HEK293T (cell line): Measurements from ENCODE around the gene DRC1.

Source experiments
- CTCF ChIA-PET: fragments of 350-600 bp; formaldehyde crosslinking; extraction: SDS; loops from one replicate; lab custom pipeline; 2021; ENCODE audit warnings: antibody characterized with exemption, inconsistent platforms; lab: Yijun Ruan, JAX
- POLR2A ChIA-PET: fragments of 350-600 bp; formaldehyde crosslinking; extraction: SDS; loops from one replicate; lab custom pipeline; 2020; ENCODE audit warnings: antibody characterized with exemption, inconsistent platforms; lab: Yijun Ruan, JAX
- DNase-seq: peaks from one replicate; pipeline ENCODE4 v3.0.0; 2012; ENCODE audit warnings: mixed read lengths; ENCODE audit errors: extremely low spot score
- ARNT ChIP-seq: fragments of 450-650 bp; IDR thresholded peaks from 2 replicates; pipeline ENCODE4 v1.6.1; 2017; ENCODE audit warnings: mild to moderate bottlenecking
- BHLHE40 ChIP-seq: fragments of 450-650 bp; IDR thresholded peaks from 2 replicates; pipeline ENCODE4 v1.6.1; 2016; ENCODE audit warnings: mild to moderate bottlenecking, moderate library complexity, borderline replicate concordance
- CTBP1 ChIP-seq: fragments of 450-650 bp; IDR thresholded peaks from 2 replicates; pipeline ENCODE4 v1.6.1; 2016; ENCODE audit warnings: borderline replicate concordance
- ELF4 ChIP-seq: fragments of 450-650 bp; IDR thresholded peaks from 2 replicates; pipeline ENCODE4 v1.6.1; 2017; ENCODE audit warnings: antibody characterized with exemption
- FOXA1 ChIP-seq: fragments of 450-650 bp; IDR thresholded peaks from 2 replicates; pipeline ENCODE4 v1.6.1; 2016; ENCODE audit warnings: mild to moderate bottlenecking
- FOXK2 ChIP-seq: fragments of 450-650 bp; IDR thresholded peaks from 2 replicates; pipeline ENCODE4 v1.6.1; 2016; ENCODE audit warnings: mild to moderate bottlenecking
- FOXM1 ChIP-seq: fragments of 450-650 bp; IDR thresholded peaks from 2 replicates; pipeline ENCODE4 v1.6.1; 2017; ENCODE audit warnings: mild to moderate bottlenecking, borderline replicate concordance
- HDGF ChIP-seq: fragments of 450-650 bp; IDR thresholded peaks from 2 replicates; pipeline ENCODE4 v1.6.1; 2017; ENCODE audit warnings: antibody characterized with exemption, borderline replicate concordance
- L3MBTL2 ChIP-seq: fragments of 450-650 bp; conservative IDR thresholded peaks from 2 replicates; pipeline ENCODE4 v1.6.1; 2016; ENCODE audit warnings: mild to moderate bottlenecking
- LEF1 ChIP-seq: fragments of 450-650 bp; IDR thresholded peaks from 2 replicates; pipeline ENCODE4 v1.6.1; 2017; ENCODE audit warnings: mild to moderate bottlenecking, borderline replicate concordance
- NFRKB ChIP-seq: fragments of 450-650 bp; IDR thresholded peaks from 2 replicates; pipeline ENCODE4 v1.6.1; 2016; ENCODE audit warnings: mild to moderate bottlenecking, moderate library complexity
- SP1 ChIP-seq: fragments of 450-650 bp; IDR thresholded peaks from 2 replicates; pipeline ENCODE4 v1.6.1; 2017
- SUZ12 ChIP-seq: fragments of 450-650 bp; IDR thresholded peaks from 2 replicates; pipeline ENCODE4 v1.6.1; 2016; ENCODE audit warnings: mild to moderate bottlenecking
- TARDBP ChIP-seq: fragments of 450-650 bp; IDR thresholded peaks from 2 replicates; pipeline ENCODE4 v1.6.1; 2016
- ZNF384 ChIP-seq: fragments of 450-650 bp; IDR thresholded peaks from 2 replicates; pipeline ENCODE4 v1.6.1; 2016
- TF ChIP-seq, protein P1 (sequence below): fragments of 450-650 bp; IDR thresholded peaks from 2 replicates; pipeline ENCODE4 v1.6.1; 2016

The DRC1 gene

DNA sequence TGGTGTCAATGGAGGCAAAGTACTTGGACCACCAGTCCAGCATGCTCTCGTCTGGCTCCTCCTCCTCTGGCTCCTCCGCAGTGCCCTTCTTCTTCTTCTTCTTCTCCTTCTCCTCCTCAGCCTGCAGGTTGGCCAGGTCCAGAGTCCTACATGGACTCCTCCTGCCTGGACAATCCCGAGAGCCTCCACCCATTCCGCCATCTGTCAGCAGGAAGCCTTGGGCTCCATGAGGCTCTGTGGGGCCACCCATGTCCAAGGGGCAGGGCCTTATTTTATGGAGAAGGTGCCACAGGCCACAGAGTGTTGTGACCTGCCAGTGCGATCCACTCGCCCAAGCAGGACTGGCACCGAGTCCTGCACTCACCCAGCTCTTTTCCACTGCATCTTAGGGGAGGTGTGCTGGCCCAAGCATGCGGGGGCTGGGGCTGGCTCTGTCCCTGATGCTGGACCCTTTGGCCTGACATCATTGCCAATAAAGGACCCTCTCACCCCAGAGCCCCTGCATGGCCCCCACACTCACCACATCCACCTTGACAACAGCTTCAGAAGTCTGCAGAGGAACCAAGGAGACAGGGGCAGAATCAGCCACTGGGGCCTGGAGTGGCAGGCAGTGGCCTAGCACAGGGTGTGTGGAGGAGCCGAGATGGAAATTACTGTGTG lies 69.0 kb downstream of the DRC1 start:
- POLR2A ChIA-PET = no interaction called here
- no peak for TF ChIP-seq ARNT
- no peak for TF ChIP-seq NFRKB
- TF ChIP-seq LEF1 = no peak
- TF ChIP-seq BHLHE40 = no peak
- TF ChIP-seq, protein P1, sequence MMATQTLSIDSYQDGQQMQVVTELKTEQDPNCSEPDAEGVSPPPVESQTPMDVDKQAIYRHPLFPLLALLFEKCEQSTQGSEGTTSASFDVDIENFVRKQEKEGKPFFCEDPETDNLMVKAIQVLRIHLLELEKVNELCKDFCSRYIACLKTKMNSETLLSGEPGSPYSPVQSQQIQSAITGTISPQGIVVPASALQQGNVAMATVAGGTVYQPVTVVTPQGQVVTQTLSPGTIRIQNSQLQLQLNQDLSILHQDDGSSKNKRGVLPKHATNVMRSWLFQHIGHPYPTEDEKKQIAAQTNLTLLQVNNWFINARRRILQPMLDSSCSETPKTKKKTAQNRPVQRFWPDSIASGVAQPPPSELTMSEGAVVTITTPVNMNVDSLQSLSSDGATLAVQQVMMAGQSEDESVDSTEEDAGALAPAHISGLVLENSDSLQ = no peak
- TF ChIP-seq ELF4 = no peak
- DNase-seq = no peak
- CTCF ChIA-PET = interaction anchor here (0.7 kb wide), 1 partner anchor 282 kb away, joined by 3 read pairs; no protein-coding TSS in a partner anchor

DNA sequence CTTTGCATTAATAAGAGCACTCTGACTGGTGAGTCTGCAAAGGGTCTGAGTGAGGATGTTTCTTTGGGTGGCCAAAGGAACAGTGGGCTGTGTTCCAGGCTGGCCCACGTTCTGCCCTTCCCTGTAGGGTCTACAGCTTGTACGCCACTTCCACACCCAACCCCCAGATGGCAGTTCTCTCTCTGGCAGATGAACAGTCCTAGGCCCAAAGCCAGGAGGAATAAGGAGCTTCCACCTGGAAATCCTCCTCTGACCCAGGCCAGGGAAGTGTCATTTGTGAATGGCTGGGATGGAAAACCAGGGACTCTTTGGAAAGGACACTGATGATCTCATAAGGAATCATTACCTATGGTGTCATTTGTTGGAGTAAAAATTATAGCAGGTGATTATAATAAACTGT lies 69.6 kb downstream of the DRC1 start:
- DNase-seq = no peak
- no peak for TF ChIP-seq TARDBP
- TF ChIP-seq ARNT = no peak
- no peak for TF ChIP-seq L3MBTL2
- TF ChIP-seq ZNF384 = no peak
- no peak for TF ChIP-seq FOXK2
- TF ChIP-seq SP1 = no peak
- no peak for TF ChIP-seq HDGF
- TF ChIP-seq ELF4 = no peak
- TF ChIP-seq CTBP1 = no peak
- TF ChIP-seq, protein P1 = no peak
- TF ChIP-seq NFRKB = no peak
- TF ChIP-seq BHLHE40 = no peak
- TF ChIP-seq LEF1 = no peak
- no peak for TF ChIP-seq FOXA1
- TF ChIP-seq SUZ12 = no peak
- TF ChIP-seq FOXM1 = no peak
- CTCF ChIA-PET = no interaction called here
- POLR2A ChIA-PET = no interaction called here

DNA sequence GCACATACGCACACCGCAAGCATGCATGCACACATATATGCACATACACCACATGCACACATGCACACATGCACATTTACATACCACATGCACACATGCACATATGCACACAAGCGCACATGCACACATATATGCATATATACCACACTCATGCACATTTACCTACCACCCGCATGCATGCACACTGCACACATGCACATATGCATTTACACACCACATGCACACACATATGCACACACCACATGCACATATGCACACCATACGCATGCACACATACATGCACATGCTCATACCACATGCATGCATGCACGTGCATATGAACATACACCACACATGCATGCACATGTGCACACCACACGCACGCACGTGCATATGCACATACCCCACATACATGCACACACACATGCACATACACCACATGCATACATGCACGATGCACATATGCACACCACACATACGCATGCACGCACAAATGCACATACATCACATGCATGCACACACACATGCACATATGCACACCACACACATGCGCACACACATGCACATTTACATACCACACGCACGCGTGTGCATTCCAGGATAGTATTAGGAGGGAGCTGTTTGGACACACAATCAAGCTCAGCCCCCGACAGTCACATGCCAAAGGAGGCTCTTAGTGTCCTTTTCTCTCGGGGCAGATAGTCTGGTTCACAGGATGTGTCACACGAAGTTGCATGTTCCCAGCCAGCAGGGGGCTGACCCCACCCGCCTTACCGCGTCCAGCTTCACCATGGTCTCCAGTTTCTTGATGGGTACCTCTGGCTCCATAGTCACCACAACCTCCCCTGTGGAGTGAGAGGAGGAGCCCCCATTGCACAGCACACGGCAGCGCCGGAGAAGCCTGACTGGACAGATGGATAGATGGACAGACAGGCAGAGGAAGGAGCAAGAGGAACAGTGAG lies 70.3 kb downstream of the DRC1 start:
- CTCF ChIA-PET = interaction anchor here (0.6 kb wide), 1 partner anchor 33 kb away, joined by 4 read pairs; no protein-coding TSS in a partner anchor
- peak; percentile 18 for DNase-seq
- TF ChIP-seq NFRKB (no peak), BHLHE40 (no peak), SP1 (no peak), FOXM1 (no peak), FOXK2 (no peak), L3MBTL2 (no peak), ZNF384 (no peak), FOXA1 (no peak), ELF4 (no peak), LEF1 (no peak), HDGF (no peak), TARDBP (no peak), SUZ12 (no peak)
- TF ChIP-seq, protein P1 = no peak
- POLR2A ChIA-PET = no interaction called here

DNA sequence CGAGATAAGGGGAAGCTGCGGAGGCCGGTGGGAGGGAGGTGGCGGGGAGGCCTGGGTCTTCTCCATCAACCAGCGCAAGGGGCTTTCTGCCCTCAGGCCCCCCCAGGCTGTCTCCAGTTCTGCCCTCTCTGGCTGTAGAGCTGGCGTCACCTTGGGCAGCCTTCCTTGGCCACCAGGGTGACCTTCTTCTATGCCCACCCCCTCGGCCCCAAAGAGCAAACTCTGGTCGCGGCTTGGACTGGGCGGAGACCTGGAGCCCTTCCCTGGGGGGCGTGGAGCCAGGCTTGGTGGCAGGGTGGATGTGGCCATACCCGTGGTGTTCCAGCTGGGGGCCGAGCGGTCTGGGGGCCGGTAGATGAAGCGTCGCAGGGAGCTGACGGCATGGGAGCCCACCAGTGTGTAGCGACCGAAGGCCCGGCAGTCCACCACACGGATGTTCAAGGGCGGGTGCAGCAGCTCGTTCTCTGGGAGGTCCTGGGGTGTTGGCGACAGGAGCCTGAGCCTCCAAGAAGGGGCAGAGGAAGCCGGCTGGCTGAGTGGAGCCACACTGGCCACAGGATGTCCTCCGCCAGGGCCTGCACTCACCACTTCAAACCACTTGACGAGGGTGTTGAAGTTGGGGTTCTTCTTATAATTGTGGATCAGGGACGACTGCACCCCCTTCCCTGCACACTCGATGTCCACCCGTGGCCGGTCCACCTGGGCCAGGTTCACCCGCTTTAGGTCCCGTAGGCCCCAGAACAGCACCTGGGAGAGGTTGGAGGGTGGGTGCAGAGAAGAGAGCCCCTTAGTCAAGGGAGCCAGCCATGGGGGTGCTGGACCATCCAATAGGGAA lies 71.3 kb downstream of the DRC1 start:
- DNase-seq = no peak
- POLR2A ChIA-PET = no interaction called here
- TF ChIP-seq SUZ12 (no peak), CTBP1 (no peak), BHLHE40 (no peak), LEF1 (no peak), L3MBTL2 (no peak), SP1 (no peak), TARDBP (no peak), ARNT (no peak)
- CTCF ChIA-PET = no interaction called here

DNA sequence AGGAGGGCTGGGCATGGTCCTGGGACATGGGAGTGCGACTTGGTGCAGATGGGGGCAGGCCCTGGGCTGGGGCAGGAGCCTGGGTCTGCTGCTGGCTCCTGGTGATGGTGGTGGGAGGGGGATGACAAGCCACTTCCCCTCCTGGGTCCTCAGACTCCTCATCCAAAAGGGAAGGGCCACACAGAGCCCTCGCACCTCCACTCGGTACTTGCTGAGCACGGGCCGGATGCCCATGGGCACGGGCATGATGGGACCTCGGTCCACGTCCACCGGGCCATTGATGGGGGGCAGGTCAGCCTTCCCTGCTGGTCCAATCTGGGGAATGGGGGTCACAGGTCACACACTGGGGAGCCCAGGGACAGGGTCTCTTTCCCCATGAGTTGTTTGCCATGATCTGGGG lies 72.1 kb downstream of the DRC1 start:
- CTCF ChIA-PET = no interaction called here
- DNase-seq = no peak
- TF ChIP-seq FOXA1 (no peak), NFRKB (no peak), TARDBP (no peak), FOXM1 (no peak), ARNT (no peak), L3MBTL2 (no peak), HDGF (no peak), SUZ12 (no peak), FOXK2 (no peak), ELF4 (no peak), ZNF384 (no peak)
- TF ChIP-seq, protein P1 = no peak
- POLR2A ChIA-PET = no interaction called here
